H1 (cell line): ENCODE data around the gene ARHGDIG. TPM values are rescaled to one million over a fixed set of nuclear protein-coding genes. Genes with fewer than 3 reads are reported as not detected.

Experiments used
- TAF7 ChIP-seq: optimal IDR thresholded peaks from 2 replicates; pipeline ENCODE3; 2011; ENCODE audit warnings: low read depth, mild to moderate bottlenecking, inconsistent platforms, low read length, moderate library complexity, borderline replicate concordance
- polyA plus RNA-seq, 7 experiments: library from polyadenylated mRNA; depleted of rRNA in 3 of 7; stranded (reverse) in 5 of 7; unstranded in 2 of 7; fragments of >200 nt in 5 of 7; fragments of 200-250 nt in 2 of 7; gene quantifications; 1 replicate in 5 of 7; 2 replicates in 1 of 7; 4 replicates in 1 of 7; pipeline versions ENCODE4 v1.2.1 to v1.2.3, GENCODE V29; 2011 to 2013; ENCODE audit warnings: missing spikeins in 2 of 7, mixed read lengths in 2 of 7
- total RNA-seq: library from RNA; stranded (reverse); fragmentation: NEBNext Ultra II Directional; extraction: Animal tissue kit (Norgen Biotek cat#: 25700); gene quantifications from 2 replicates; pipeline ENCODE4 v1.2.1, GENCODE V29; 2021

The ARHGDIG gene
- total and polyA plus RNA-seq, 2 of the 8 experiments (the other 6 are each of a cell fraction or from before 2014, with no cell fraction given) = 1.2 to 2.9 TPM

GRCh38 chr16:289395-289997 lies 9.1 kb downstream of the ARHGDIG start (continued):
- TF ChIP-seq TAF7 = no peak
